ENCODE data around the gene HSPA12A. TPM values are rescaled to one million over a fixed set of nuclear protein-coding genes. Genes with fewer than 3 reads are reported as not detected.
A peak's percentile ranks its signal among the peaks of the same experiment; 100 is the strongest.

HSPA12A gene
- total RNA-seq, 4 donors from 2014 or later, result 2.6 to 15.7 (median 6.8) TPM

GRCh38 chr10:116668018-116668417 lies 74.3 kb downstream of the HSPA12A start:
- Histone ChIP-seq H3K27ac (no peak overlapping the region), H3K9me3 (no peaks in the 10 kb centered on the region), H3K27me3 (no peaks in the 10 kb centered on the region), H3K4me1 (peaks cover 0 to 5% (median 0%) of the 10 kb centered on the region in 4 donors), H3K36me3 (no peaks in the 10 kb centered on the region), H3K4me3 (no peak overlapping the region)
- no peak for DNase-seq
- TF ChIP-seq CTCF (IDR thresholded peaks at IDR 0.05), result no peak
- no peak for TF ChIP-seq POLR2A (IDR thresholded peaks at IDR 0.05)

- H3K4me1 ChIP-seq, result peaks cover 0 to 5% (median 0%) of the 10 kb centered on the region in 4 donors
- no peak for DNase-seq
- no peak overlapping the region for H3K4me3 ChIP-seq
- TF ChIP-seq CTCF (IDR thresholded peaks at IDR 0.05) (no peak), POLR2A (IDR thresholded peaks at IDR 0.05) (no peak)
- H3K27me3 ChIP-seq, result no peaks in the 10 kb centered on the region
- H3K27ac ChIP-seq, result no peak overlapping the region
- no peaks in the 10 kb centered on the region for H3K9me3 ChIP-seq
- no peaks in the 10 kb centered on the region for H3K36me3 ChIP-seq
Measured at GRCh38 chr10:116667484-116667883, 74.9 kb downstream of the HSPA12A start.

- TF ChIP-seq POLR2A (IDR thresholded peaks at IDR 0.05), result no peak
- H3K36me3 ChIP-seq, result no peaks in the 10 kb centered on the region
- H3K9me3 ChIP-seq, result no peaks in the 10 kb centered on the region
- peak overlapping the region in 1 of 4 donors; percentile 17 for H3K4me3 ChIP-seq
- no peak for DNase-seq
- no peak overlapping the region for H3K27ac ChIP-seq
- peaks cover 0 to 5% (median 0%) of the 10 kb centered on the region in 4 donors for H3K4me1 ChIP-seq
- H3K27me3 ChIP-seq, result no peaks in the 10 kb centered on the region
Measured at GRCh38 chr10:116665541-116666125, 76.7 kb downstream of the HSPA12A start.

DNA sequence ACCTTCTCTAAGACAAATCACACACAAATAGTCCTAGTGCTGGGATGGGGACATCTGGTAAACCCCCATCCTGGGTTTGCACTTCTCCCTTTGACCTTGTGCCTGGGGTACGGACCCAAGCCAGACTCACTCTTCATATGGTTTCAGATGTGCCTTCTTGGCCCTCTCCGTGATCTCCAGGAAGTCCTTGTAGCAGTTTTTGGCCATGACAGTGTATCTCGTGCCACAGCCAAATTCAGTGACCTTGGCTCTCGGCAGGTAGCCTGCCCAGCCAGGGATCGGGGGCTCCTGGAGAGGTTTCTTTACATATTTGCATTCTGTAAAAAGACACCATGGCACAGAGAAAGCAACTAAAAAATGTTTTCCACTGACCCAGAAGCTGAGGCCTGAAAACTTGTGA lies 77.7 kb downstream of the HSPA12A start:
- Histone ChIP-seq H3K27ac (no peak overlapping the region), H3K9me3 (no peaks in the 10 kb centered on the region), H3K4me1 (no peaks in the 10 kb centered on the region), H3K27me3 (no peaks in the 10 kb centered on the region), H3K36me3 (no peaks in the 10 kb centered on the region), H3K4me3 (no peak overlapping the region)
- no peak for DNase-seq
- no peak for TF ChIP-seq POLR2A (IDR thresholded peaks at IDR 0.05)
- TF ChIP-seq CTCF (IDR thresholded peaks at IDR 0.05), result no peak

DNA sequence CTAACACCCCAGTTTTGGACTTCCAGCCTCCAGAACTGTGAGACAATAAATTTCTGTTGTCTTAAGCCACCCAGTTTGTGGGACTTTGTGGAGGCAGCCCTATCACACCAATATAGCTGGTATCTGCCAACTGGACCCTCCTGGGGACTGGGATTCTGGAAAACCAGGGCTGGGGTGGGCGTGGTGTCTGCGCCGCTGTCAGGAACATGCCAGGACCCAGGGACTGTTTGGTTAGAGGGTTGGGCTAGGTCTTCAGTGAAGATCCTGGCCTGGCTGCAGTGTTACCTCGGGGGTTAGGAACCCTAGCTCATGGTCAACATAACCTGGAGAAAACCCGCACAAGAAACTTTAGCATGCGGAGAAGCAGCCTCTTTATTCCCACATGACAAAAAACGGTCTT lies 79.0 kb downstream of the HSPA12A start:
- no peaks in the 10 kb centered on the region for H3K27me3 ChIP-seq
- TF ChIP-seq CTCF (IDR thresholded peaks at IDR 0.05) (no peak), POLR2A (IDR thresholded peaks at IDR 0.05) (no peak)
- H3K9me3 ChIP-seq, result no peaks in the 10 kb centered on the region
- no peak for DNase-seq
- no peaks in the 10 kb centered on the region for H3K4me1 ChIP-seq
- H3K4me3 ChIP-seq, result no peak overlapping the region
- H3K27ac ChIP-seq, result no peak overlapping the region
- no peaks in the 10 kb centered on the region for H3K36me3 ChIP-seq

GRCh38 chr10:116660860-116661259 lies 81.5 kb downstream of the HSPA12A start:
- Histone ChIP-seq H3K36me3 (no peaks in the 10 kb centered on the region), H3K27me3 (no peaks in the 10 kb centered on the region), H3K4me3 (no peak overlapping the region), H3K27ac (no peak overlapping the region), H3K9me3 (no peaks in the 10 kb centered on the region), H3K4me1 (no peaks in the 10 kb centered on the region)
- no peak for DNase-seq
- TF ChIP-seq POLR2A (IDR thresholded peaks at IDR 0.05) (no peak), CTCF (IDR thresholded peaks at IDR 0.05) (no peak)

All from Peyer's patch (tissue), 4 donors.